GM18517 (cell line): ENCODE data around the gene NR2C1.
"Not testable (repeated sequence)": the region's sequence is repeated elsewhere in the genome, so short reads cannot be mapped to it uniquely, and the experiment has no call there.

Experiments
- ATAC-seq: cut with Tn5 transposase; IDR thresholded peaks from one replicate; pipeline ENCODE4 v1.9.1; 2021; ENCODE audit warnings: mild to moderate bottlenecking, moderate library complexity; ENCODE audit not compliant: unreplicated experiment

Gene NR2C1

GRCh38 chr12:95072900-95073697 is at the start of gene NR2C1:
Gene NR2C1, minus strand, starts transcription at chr12:95073618. Its CDS starts 6,234 bp downstream, at chr12:95067384.
- peak; percentile 89 for ATAC-seq

DNA sequence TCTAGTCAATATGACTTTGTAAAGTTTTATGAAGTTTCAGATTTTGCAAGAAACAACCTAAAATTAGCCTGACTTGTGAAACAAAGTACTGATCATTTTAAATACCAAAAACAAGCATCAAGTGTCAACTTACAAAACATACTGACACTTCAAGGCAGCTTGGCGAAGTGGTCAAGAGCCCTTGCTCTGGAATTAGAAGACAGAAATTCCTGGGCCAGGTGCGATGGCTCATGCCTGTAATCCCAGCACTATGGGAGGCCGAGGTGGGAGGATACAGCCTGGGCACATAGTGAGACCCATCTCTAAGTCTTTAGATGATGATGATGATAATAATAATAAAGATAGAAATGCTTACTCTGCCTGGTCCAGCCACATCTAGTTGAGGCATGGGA is 45.4 kb upstream of the NR2C1 start:
- ATAC-seq, result no peak

GRCh38 chr12:95118138-95118787 is 44.8 kb upstream of the NR2C1 start:
- no peak for ATAC-seq

- peak; percentile 87 for ATAC-seq
Measured at GRCh38 chr12:95117178-95117599, 43.8 kb upstream of the NR2C1 start.

DNA sequence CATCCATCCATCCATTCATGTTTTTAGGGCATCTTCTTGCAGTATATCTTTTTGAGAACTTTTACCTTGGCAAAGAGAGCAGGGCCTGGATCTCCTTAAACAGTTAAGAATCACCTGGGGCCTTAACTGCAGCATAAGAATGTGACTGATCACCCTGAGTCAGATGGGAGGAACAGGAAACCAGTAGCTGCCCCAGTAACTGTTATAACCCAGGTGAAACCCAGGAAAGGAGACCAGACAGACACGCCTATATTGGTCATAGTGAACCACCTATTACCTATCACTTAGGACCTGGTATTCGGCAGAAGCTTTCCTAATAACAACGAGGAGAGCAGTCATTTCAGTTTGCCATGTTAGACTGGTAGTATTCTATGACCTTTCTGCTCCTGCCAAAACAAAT is 43.4 kb upstream of the NR2C1 start:
- peak; percentile 50 for ATAC-seq

DNA sequence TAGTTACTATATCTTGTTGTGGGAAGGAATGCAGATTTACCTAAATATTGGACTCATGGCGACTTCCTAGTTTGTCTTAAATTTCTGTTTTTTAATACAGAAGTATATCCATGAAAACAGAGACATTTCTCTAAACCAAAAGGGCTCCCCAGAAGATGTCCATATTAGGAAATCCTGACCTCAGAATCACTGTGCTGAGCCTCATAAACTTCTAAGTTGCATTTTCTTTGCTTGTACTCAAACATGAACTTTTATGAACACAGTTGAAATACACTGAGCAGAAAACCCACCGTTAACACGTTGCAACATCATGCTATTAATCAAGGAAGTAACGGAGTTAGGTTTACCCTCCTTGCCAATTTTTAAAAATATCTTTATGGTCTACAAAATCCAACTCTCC is 42.9 kb upstream of the NR2C1 start:
- ATAC-seq, result no peak

GRCh38 chr12:95115641-95116040 is 42.2 kb upstream of the NR2C1 start:
- no peak for ATAC-seq

DNA sequence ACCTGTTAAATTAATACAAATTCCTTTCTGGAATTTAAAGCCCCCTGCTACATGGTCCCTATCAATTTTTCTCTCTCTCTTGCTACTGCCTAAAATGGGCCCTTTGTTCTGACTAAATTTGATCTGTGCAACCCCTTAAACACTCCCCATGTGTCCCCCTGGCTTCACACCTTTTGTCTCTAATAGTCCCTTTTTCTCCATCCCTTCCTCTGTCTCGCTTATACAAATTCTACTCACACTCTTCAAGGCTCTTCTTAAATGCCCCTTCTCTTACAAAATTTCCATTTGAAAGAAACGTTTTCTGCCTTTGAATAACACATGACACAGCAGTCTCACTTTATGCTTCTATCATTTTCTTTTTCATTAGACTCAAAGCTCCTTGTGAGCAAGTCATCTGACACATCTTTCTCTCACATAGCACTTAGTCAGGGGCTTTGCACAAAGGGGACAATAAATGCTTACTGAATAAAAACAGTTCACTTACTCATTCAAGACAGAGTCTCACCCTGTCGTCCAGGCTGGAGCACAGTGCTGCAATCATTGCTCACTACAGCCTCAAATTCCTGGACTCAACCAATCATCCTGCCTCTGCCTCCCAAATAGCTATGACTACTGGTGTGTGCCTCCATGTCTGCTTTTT is 41.5 kb upstream of the NR2C1 start:
- ATAC-seq, result no peak

DNA sequence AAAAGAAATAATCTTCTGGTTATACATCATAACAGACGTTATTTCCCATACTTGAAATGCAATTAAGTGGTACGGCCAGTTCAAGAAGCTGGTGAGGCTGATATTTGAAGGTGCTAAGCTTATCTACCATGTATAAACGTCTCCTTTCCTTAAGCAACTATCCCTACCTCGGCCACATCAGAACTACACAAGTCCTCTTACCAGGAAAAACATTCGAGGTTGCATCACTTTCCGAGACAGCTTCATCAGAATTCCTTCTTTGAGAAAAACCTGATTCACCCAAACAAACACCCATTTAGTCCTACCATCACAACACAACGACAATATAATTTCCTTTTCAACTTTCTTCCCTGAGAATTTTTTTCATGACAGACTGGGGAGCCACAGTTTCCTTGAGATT is 33.9 kb upstream of the NR2C1 start:
- no peak for ATAC-seq

DNA sequence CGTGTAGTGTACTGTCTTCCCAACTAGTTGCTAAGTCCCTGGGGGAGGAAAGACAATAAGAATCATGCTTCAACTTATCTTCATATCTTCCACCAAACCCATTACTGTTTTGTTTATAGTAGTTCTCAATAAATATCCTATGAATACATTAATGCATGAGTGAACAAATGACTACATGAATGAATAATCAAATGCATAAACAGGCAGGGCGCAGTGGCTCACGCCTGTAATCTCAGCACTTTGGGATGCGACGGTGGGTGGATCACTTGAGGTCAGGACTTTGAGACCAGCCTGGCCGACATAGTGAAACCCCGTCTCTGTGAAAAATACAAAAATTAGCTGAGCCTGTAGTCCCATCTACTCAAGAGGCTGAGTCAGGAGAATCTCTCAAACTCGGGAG is 32.1 kb upstream of the NR2C1 start:
- no peak for ATAC-seq

GRCh38 chr12:95104919-95105452 is 31.6 kb upstream of the NR2C1 start:
- no peak for ATAC-seq

DNA sequence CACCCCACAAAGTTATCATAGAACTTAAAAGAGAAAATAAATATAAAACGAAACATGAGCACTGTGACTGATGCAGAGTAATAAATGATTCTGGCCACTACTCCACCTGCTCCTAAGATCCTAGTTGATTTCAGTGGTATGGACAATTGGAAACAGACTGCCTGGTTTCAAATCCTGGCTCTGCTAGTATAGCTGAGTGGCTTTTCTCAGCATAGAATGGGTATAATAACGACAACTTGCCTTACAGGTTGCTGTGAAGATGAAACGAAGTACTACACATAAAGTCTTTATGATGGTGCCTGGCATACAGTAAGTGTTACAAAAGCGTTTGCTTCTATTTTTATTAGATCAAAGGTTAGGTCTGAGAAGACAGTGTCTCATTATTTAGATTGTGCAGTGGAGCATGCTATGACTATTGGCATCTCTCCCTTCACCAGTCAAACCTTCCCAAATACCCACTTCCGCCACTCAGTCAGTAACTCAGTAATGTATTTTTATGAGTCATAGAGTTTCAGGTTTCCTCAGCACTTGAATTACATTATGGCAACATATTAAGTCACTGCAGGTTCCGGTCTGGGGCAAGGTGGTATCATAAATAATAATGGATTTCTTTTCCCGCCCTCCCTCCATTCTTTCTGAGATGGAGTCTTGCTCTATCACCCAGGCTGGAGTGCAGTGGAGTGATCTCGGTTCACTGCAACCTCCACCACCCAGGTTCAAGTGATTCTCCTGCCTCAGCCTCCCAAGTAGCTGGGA is 29.7 kb upstream of the NR2C1 start:
- ATAC-seq, result peak; percentile 97

GRCh38 chr12:95101957-95102356 is 28.5 kb upstream of the NR2C1 start:
- ATAC-seq, result not testable (repeated sequence)

DNA sequence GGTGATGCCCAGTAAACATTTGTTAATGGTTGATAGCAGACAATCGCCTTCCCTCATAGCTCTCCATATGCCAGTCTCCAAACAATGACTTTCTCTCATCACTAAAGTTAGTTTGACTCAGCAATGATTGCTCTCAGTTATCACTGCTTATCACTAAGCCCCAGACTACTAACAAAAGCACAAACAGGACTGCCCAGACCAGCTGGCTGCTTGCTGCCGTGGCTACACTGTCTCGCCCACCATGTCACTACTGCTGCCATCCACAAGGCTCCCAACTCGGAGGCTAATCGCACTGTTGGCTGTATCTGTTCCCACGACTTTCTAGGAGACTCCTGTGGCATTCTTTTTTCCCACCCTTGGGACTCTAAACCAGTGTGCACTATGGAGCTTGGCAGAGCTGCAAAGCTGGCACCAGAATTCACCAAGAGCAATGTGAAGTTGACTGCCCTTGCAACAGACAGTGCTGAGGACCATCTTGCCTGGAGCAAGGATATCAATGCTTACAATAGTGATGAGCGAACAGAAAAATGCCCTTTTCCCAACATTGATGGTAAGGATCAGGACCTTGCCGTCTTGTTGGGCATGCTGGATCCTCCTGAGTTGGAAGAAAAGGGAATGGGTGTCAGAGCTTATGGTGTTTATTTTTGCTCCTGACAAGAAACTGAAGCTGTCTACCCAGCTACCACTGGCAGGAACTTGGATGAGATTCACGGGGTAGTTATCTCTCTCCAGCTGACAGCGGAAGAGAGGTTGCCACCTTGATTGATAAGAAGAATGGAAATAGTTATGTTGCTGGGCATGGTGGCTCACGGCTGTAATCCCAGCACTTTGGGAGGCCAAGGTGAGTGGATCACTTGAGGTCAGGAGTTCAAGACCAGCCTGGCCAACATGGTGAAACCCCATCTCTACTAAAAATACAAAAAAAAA is 27.1 kb upstream of the NR2C1 start:
- ATAC-seq, result no peak

- no peak for ATAC-seq
Measured at GRCh38 chr12:95099270-95099790, 25.9 kb upstream of the NR2C1 start.

DNA sequence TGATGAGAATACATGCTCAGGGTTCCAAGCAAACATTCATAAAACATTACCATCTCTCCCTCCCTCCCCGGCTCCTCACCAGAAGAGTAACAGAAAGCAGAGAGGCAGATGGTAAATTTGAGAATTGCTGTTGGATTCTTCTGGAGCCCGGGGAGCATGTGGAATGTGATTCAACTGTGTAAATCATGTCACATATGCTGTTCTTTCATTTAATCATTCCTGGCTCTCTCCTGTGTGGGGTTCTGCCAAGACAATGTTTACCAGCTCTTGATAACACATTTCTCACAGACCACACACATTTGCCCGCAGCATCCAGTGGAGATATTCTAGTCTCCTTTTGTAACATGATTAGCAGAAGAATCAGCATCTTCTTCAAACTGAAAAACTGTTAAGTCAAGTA is 23.4 kb upstream of the NR2C1 start:
- no peak for ATAC-seq

GRCh38 chr12:95096378-95096777 is 23.0 kb upstream of the NR2C1 start:
- no peak for ATAC-seq

GRCh38 chr12:95095866-95096265 is 22.4 kb upstream of the NR2C1 start:
- not testable (repeated sequence) for ATAC-seq

DNA sequence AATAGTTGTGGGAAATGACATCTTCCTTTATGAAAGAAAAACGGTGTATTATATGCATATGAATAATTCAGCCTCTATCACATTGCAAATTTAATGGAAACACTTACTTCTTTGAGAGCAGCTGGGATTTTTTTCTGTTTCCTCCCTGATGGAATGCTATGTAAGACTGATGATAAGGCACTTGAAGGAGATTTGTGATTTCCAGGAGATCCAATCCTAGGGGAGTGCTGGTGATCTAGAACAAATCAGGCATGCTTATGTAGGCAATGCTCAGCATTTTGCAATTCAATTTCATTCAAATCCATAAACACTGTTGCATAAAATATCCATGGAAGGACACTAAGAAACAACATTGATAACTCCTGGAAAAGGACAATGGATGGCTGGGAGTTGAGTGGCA is 16.0 kb upstream of the NR2C1 start:
- no peak for ATAC-seq

- peak; percentile 82 for ATAC-seq
Measured at GRCh38 chr12:95088379-95088778, 15.0 kb upstream of the NR2C1 start.
